Adrenal gland (tissue), 12 donors: ENCODE results near the gene ZP4. TPM values are rescaled to one million over a fixed set of nuclear protein-coding genes. Genes with fewer than 3 reads are reported as not detected.
A peak's percentile ranks its signal among the peaks of the same experiment; 100 is the strongest.

Source experiments
- DNase-seq, 7 donors: peaks; one replicate each; pipeline ENCODE4 v3.0.0-alpha.2; 2019 to 2020
- H3K27ac ChIP-seq, 5 donors: fragments of 200-600 bp; sonication (generic) in 4 of 5; 1 replicate in 3 of 5; 2 replicates in 2 of 5; pipeline versions ENCODE4 v1.5.1 to v1.8.0; 2016 to 2020; ENCODE audit warnings: mild to moderate bottlenecking in 1 of 5
- H3K27me3 ChIP-seq: fragments of 200-600 bp; 2 replicates; pipeline ENCODE4 v1.8.0; 2021
- H3K36me3 ChIP-seq, 2 donors: fragments of 200-600 bp; replicated peaks in 1 of 2; 1 replicate in 1 of 2; 2 replicates in 1 of 2; pipeline versions ENCODE4 v1.5.1 to v1.8.0; 2018 to 2022
- H3K4me1 ChIP-seq, 2 donors: fragments of 200-600 bp; replicated peaks in 1 of 2; 1 replicate in 1 of 2; 2 replicates in 1 of 2; pipeline versions ENCODE4 v1.5.1 to v1.8.0; 2018 to 2021
- H3K4me3 ChIP-seq, 4 donors: fragments of 200-600 bp; sonication (generic) in 3 of 4; one replicate each; pipeline ENCODE4 v1.5.1; 2016 to 2018
- H3K9me3 ChIP-seq, 3 donors: fragments of 200-600 bp; sonication (generic) in 1 of 3; replicated peaks in 1 of 3; 1 replicate in 2 of 3; 2 replicates in 1 of 3; pipeline versions ENCODE4 v1.5.1 to v1.8.0; 2016 to 2021
- CTCF ChIP-seq, 6 experiments: fragments of 450-650 bp in 4 of 6; fragments of 200-600 bp in 2 of 6; sonication (generic) in 1 of 6; IDR thresholded peaks; 1 replicate in 5 of 6; 2 replicates in 1 of 6; pipeline versions ENCODE4 v1.5.1 to v1.8.0; 2016 to 2021; ENCODE audit warnings: antibody characterized with exemption in 6 of 6, mild to moderate bottlenecking in 2 of 6, moderate library complexity in 1 of 6
- POLR2A ChIP-seq, 2 donors: fragments of 450-650 bp; IDR thresholded peaks; one replicate each; pipeline ENCODE4 v1.6.1; 2017; ENCODE audit warnings: antibody characterized with exemption in 2 of 2, mild to moderate bottlenecking in 2 of 2, moderate library complexity in 1 of 2
- WGBS, 4 donors: extraction: QIAGEN DNeasy Blood & Tissue Kit in 2 of 4; methylation state at CpG; one replicate each; pipeline versions ENCODE4 v1.1.5 to v1.1.7; 2013 to 2017; 5-methylcytosine and 5-hydroxymethylcytosine counted together
- intact Hi-C, 2 donors: fragments of 100-400 bp; cut with DNase I; formaldehyde crosslinking; loops; one replicate each; pipeline versions ENCODE4 v1.14.1 to v1.15.0; 2022 to 2023
- polyA plus RNA-seq, 3 donors: library from polyadenylated mRNA; stranded (reverse); fragments of 200-250 nt in 2 of 3; fragments of 350-450 nt in 1 of 3; fragmentation: Illumina TruSeq in 1 of 3; extraction: RNeasy Lipid Tissue Mini Kit (QIAGEN cat#74804) in 1 of 3; gene quantifications; one replicate each; pipeline ENCODE4 v1.2.3, GENCODE V29; 2013 to 2014
- total RNA-seq, 9 donors: library from RNA; depleted of rRNA in 4 of 9; stranded (reverse); fragments of >200 nt in 4 of 9; fragments of 120-200 nt in 1 of 9; fragmentation: NEBNext Ultra II Directional in 1 of 9; extraction: Animal tissue kit (Norgen Biotek cat#: 25700) in 1 of 9; gene quantifications; one replicate each; pipeline versions ENCODE4 v1.1.0 to v1.2.4, GENCODE V29; 2013 to 2023
- donor health status: healthy with polysubstance abuse.
- donor health status: Bipolar disorder and iron deficiency.
- donor health status: DM: yes; HTN: yes; CAD: no.
- donor health status: DM: no; HTN: no; CAD: no.
- donor health status: DM: no; HTN: no; CAD: no.
- donor health status: DM: yes; HTN: yes; CAD: no.

Gene ZP4
- total and polyA plus RNA-seq, 12 donors = not detected

- no peaks in the 10 kb centered on the region for H3K36me3 ChIP-seq
- H3K27ac ChIP-seq = peak overlapping the region in 1 of 5 donors; percentile 10
- WGBS, 4 donors = 11 to 17% (median 14%) methylated on average over 16 to 25 of the region's 25 CpGs
- TF ChIP-seq CTCF (IDR thresholded peaks at IDR 0.05) = peak; percentile 86 to 91 (median 90)
- no peak for TF ChIP-seq POLR2A (IDR thresholded peaks at IDR 0.05)
- H3K4me3 ChIP-seq = no peak overlapping the region
- DNase-seq = peak; percentile 77 to 90 (median 83)
- intact Hi-C loops = no loop called here
- H3K27me3 ChIP-seq = no peaks in the 10 kb centered on the region
- H3K9me3 ChIP-seq = peaks cover 0 to 4% (median 0%) of the 10 kb centered on the region in 3 donors
- peaks cover 0 to 7% of the 10 kb centered on the region in 2 donors for H3K4me1 ChIP-seq
These were observed 26.1 kb downstream of the ZP4 start for GRCh38 chr1:237864338-237865244.

DNA sequence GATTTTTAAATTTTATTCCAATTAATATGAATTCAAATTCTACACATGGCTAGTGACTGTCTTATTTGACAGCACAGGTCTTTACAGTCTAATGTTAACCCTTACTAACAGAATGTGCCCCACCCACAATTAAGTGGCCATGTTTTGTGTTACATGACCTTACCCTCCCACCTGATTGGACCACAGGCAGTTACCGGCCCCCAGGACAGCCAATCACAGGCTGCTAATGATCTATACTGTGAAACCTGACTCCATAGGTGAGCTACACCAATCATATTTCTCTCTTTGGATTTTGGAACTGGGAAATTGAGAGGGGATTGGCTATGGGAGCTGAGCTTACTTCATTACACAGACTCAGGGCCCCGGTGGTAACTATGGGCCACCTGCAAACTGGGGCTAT is 27.5 kb downstream of the ZP4 start:
- intact Hi-C loops = no loop called here
- TF ChIP-seq CTCF (IDR thresholded peaks at IDR 0.05) = no peak
- TF ChIP-seq POLR2A (IDR thresholded peaks at IDR 0.05) = no peak
- DNase-seq = no peak

DNA sequence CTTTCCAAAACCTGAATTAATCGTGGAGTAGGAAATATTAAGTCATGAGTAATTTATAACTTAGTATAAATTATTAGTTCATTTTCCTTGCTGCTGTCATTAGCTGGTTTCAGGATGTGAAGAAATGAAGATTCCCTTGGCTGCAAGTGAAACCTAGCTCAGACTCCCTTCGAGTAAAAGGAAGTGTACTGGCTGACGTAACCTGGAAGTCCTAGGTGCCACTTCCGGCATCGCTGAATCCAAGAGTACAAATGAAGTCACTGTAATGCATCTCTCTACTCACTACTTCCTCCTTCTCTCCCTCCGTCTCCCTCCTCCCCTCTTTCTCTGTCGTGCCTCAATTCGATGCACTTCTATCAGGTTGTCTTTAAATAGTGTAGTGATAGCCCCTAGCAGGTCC is 28.8 kb downstream of the ZP4 start:
- DNase-seq = no peak
- H3K36me3 ChIP-seq = no peaks in the 10 kb centered on the region
- intact Hi-C loops = no loop called here
- WGBS, 4 donors = 67 to 77% (median 72%) methylated on average over 8 of the region's 8 CpGs
- no peak overlapping the region for H3K4me3 ChIP-seq
- H3K4me1 ChIP-seq = peaks cover 0 to 7% of the 10 kb centered on the region in 2 donors
- peaks cover 0 to 4% (median 0%) of the 10 kb centered on the region in 3 donors for H3K9me3 ChIP-seq
- H3K27me3 ChIP-seq = no peaks in the 10 kb centered on the region
- H3K27ac ChIP-seq = no peak overlapping the region
- TF ChIP-seq POLR2A (IDR thresholded peaks at IDR 0.05) (no peak), CTCF (IDR thresholded peaks at IDR 0.05) (no peak)

More for the DNA sequence above, 27.5 kb downstream of the ZP4 start:
- no peak overlapping the region for H3K27ac ChIP-seq
- H3K27me3 ChIP-seq = no peaks in the 10 kb centered on the region
- 75 to 89% (median 83%) methylated on average over 2 of the region's 2 CpGs for WGBS, 4 donors
- H3K9me3 ChIP-seq = peaks cover 0 to 4% (median 0%) of the 10 kb centered on the region in 3 donors
- peaks cover 0 to 7% of the 10 kb centered on the region in 2 donors for H3K4me1 ChIP-seq
- no peaks in the 10 kb centered on the region for H3K36me3 ChIP-seq
- no peak overlapping the region for H3K4me3 ChIP-seq

DNA sequence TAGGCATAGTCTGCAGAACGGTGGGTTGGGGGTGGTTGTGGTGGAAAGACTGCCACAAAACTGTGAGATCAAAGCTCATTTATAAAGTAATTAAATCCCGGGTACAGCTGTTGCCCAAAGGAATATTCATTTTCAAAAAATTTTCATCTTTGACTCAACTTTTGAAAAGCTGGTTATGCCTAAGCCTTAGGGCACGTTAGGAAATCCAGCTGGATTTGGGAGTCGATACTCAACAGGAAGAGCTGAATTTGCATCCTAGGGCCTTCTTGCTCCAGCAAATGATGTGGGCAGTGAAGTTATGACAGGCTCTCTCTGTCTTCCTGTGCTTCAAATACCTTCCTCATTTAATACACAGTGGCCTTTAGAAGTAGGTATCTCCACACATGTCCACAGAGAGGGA is 31.7 kb downstream of the ZP4 start:
- H3K4me1 ChIP-seq = peaks cover 0 to 5% of the 10 kb centered on the region in 2 donors
- intact Hi-C loops = no loop called here
- H3K9me3 ChIP-seq = peaks cover 0 to 3% (median 0%) of the 10 kb centered on the region in 3 donors
- no peak for DNase-seq
- 62 to 76% (median 70%) methylated on average over 4 of the region's 4 CpGs for WGBS, 4 donors
- H3K27ac ChIP-seq = no peak overlapping the region
- no peak overlapping the region for H3K4me3 ChIP-seq
- TF ChIP-seq POLR2A (IDR thresholded peaks at IDR 0.05) (no peak), CTCF (IDR thresholded peaks at IDR 0.05) (no peak)
- no peaks in the 10 kb centered on the region for H3K27me3 ChIP-seq
- H3K36me3 ChIP-seq = no peaks in the 10 kb centered on the region
